NCI-H1694 (cell line): ENCODE results near the gene UQCR10.

Experiments used
- DNase-seq: peaks from one replicate; lab custom pipeline; 2025; lab: John Stamatoyannopoulos, UW

The UQCR10 gene

GRCh38 chr22:29765905-29766631 lies 1.1 kb upstream of the UQCR10 start:
- no peak for DNase-seq

DNA sequence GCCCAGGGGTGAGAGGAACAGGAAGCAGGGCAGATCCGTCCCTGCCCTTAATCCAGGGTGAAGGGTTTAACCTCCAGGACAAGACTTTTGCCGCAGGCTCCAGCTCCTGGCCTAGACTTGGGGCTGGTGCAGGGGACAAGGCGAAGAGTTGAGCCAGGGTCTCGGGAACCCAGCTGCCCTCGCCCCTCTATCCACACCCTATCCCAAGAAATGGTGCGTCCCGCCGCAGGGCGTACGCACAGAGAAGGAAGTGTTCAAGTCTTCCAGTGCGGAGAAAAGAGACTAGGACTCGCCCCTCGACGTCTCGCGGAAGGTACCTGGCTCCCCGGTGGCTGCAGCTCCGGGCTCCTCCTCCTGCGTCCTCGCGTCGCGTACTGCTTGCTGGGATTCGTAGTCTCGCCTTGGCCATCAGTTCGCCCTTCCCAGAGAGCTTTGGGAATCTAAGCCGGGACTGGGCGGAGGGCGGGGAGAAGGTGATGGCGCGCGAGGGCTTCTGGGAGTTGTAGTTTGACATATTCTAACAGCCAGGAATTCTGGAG lies 468 bp upstream of the UQCR10 start, which contains the start of gene ZMAT5:
TSS of gene ZMAT5 (minus strand) at position 376 of the 539 bp plus-strand sequence. CDS start 18,463 bp downstream, outside the sequence.
- DNase-seq = peak; percentile 86

DNA sequence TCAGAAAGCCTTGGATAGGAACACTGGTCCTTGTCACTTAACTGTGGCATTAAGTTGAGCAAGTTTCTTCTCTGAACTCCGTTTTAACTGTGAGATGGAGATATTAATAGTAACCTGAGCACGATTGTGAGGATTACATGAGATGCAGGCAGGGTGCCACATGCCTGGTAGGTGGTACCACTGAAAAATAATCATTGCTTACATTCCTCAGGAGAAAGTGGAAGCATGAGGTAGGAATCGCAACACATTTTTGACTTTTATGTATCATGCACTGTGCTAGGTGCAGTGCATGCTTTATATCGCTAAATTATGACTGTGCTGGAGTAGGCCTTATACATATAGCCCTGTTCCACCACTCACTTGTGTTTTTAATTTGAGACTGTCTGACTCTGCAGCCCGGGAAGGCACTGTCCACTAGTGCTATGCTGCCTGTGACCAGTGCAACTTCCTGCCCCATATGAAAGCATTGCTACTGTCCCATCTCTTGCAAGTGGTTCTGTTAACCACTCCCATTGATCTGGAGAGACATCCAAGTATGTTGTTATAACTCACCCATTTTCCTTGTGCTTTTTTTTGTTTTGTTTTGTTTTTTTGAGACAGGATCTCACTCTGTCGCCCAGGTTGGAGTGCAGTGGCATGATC lies 1.0 kb downstream of the UQCR10 start:
- no peak for DNase-seq

DNA sequence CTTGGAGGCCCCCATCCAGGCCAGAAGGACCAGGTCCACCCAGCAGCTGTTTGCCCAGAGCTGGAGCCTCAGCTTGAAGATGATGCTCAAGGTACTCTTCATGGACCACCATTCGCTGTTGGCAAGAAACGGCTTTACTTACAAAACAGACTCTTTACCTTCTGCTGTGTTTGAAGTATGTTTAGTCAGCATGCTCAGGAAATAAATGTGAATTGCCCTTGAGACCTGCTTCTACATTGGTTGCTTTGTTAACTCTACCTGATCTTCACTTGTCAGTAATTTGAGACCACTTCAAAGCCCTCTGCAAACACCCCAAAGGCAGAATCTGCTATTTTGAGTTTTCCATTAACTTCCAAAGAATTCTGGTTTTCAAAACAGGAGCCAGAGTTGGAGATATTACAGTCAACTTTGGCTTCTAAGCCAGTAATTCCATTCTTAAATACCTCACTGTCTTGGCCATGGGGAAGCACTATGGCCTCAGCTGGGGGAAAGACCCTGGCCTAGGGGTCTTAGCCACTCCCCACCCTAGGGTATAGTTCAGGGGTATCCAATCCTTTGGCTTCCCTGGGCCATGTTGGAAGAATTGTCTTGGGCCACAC lies 2.7 kb downstream of the UQCR10 start:
- no peak for DNase-seq

- peak; percentile 34 for DNase-seq
Observed at GRCh38 chr22:29772170-29772641, 5.0 kb downstream of the UQCR10 start.

- DNase-seq = no peak
Observed at GRCh38 chr22:29773233-29773632, 6.1 kb downstream of the UQCR10 start.

DNA sequence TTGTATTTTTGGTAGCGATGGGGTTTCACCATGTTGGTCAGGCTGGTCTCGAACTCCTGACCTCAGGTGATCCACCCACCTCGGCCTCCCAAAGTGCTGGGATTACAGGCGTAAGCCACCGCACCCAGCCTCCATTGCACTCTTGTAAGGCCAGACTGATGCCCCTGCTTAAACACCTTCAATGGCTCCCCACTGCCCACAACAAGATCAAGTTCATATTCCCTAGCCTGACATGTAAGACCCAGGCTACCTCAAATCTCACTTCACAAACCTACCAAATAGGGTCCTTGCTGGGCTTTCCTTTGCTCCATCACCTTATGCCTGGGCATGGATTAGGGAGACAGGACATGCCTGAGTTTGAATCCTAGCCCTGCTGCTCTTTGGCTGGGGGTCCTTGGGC lies 13.1 kb downstream of the UQCR10 start:
- no peak for DNase-seq

- DNase-seq = no peak
Observed at GRCh38 chr22:29780748-29781676, 13.8 kb downstream of the UQCR10 start.

GRCh38 chr22:29782061-29782845 lies 15.1 kb downstream of the UQCR10 start:
- no peak for DNase-seq

GRCh38 chr22:29784451-29785361 lies 17.5 kb downstream of the UQCR10 start:
- no peak for DNase-seq

- DNase-seq = no peak
Observed at GRCh38 chr22:29786031-29786430, 18.9 kb downstream of the UQCR10 start.

DNA sequence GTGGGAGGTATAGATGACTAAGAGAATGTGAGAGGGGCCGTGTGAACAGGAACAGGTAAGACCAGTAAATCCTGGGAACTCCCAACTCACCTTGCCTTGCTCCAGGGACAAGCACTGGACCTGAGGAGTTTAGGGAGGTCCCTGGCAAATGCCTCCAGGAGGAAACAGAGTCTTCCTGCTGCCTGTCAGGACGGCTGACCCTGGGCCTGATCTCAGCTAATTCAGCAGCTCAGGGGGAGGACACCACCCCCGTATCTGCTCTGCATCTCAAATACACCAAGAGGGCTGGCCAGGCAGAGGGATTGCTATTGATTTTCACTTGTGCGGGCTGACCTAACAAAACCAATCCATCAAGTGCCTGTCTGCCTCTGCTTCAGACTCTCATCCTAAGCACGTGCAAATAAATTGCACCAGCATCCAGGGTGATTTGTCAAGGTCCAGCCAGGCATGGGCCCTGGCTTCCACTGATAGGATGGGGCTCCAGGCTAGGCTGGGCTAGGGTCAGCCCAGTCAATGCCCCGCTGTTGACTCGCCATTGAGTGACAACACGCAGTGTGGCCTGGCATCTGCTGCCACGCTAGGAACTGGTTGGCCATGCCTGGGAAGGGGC lies 20.3 kb downstream of the UQCR10 start:
- no peak for DNase-seq

- no peak for DNase-seq
Observed at GRCh38 chr22:29788339-29789279, 21.4 kb downstream of the UQCR10 start.

- no peak for DNase-seq
Observed at GRCh38 chr22:29790061-29790460, 22.9 kb downstream of the UQCR10 start.

GRCh38 chr22:29793396-29793795 lies 26.2 kb downstream of the UQCR10 start:
- no peak for DNase-seq

- DNase-seq = no peak
Observed at GRCh38 chr22:29795663-29796062, 28.5 kb downstream of the UQCR10 start.

- DNase-seq = no peak
Observed at GRCh38 chr22:29797351-29797750, 30.2 kb downstream of the UQCR10 start.

DNA sequence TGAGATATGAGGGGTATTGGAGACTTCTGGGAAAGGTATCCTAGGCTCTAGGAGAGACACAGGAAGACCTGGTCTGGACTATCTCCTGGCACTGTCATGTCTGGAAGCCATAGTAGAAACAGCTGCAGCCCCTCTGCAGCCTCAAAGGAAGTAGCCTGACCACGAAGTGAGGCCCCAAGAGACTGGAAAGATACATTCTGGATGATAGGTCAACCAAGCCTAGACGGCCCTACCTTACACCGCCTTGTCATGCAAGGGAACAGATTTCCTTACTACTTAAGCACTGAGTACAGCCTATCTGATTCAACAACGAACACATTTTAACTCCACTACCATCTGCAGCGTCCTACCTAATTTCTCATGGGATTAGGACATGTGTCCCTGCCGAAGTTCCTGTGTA lies 31.1 kb downstream of the UQCR10 start:
- no peak for DNase-seq
